ENCODE results near the gene ACTN1.

- no peak for TF ChIP-seq CTCF (IDR thresholded peaks at IDR 0.05)
- TF ChIP-seq POLR2A (IDR thresholded peaks at IDR 0.05), result no peak
Observed at GRCh38 chr14:68932231-68932630, 46.9 kb downstream of the ACTN1 start.
